HepG2 (cell line): ENCODE measurements around the gene VPS54. TPM values are rescaled to one million over a fixed set of nuclear protein-coding genes. Genes with fewer than 3 reads are reported as not detected.

Experiments used
- RAD21 ChIP-seq: fragments of 450-650 bp; formaldehyde crosslinking; IDR thresholded peaks from 2 replicates; pipeline ENCODE4 v1.5.0; 2020; ENCODE audit warnings: mild to moderate bottlenecking
- TFDP2 ChIP-seq: sonication (generic); formaldehyde crosslinking; IDR thresholded peaks from 2 replicates; pipeline ENCODE4 v1.4.0; 2020; ENCODE audit warnings: missing genetic modification reagents
- ZNF142 ChIP-seq: sonication (generic); formaldehyde crosslinking; IDR thresholded peaks from 2 replicates; pipeline ENCODE4 v1.4.0; 2020; ENCODE audit warnings: missing genetic modification reagents
- ZNF17 ChIP-seq: sonication (generic); formaldehyde crosslinking; IDR thresholded peaks from 2 replicates; pipeline ENCODE4 v1.5.0; 2020; ENCODE audit warnings: mild to moderate bottlenecking, missing genetic modification reagents
- ZNF337 ChIP-seq: sonication (generic); formaldehyde crosslinking; IDR thresholded peaks from 2 replicates; pipeline ENCODE4 v1.5.1; 2020; ENCODE audit warnings: missing genetic modification reagents, low read depth, mild to moderate bottlenecking, borderline replicate concordance
- ZNF512 ChIP-seq: sonication (generic); formaldehyde crosslinking; IDR thresholded peaks from 2 replicates; pipeline ENCODE4 v1.4.0; 2020; ENCODE audit warnings: mild to moderate bottlenecking, missing genetic modification reagents
- ZNF609 ChIP-seq: sonication (generic); formaldehyde crosslinking; IDR thresholded peaks from 2 replicates; pipeline ENCODE4 v1.4.0; 2020; ENCODE audit warnings: mild to moderate bottlenecking, missing genetic modification reagents, borderline replicate concordance
- polyA plus RNA-seq, 8 experiments: library from polyadenylated mRNA; depleted of rRNA in 3 of 8; stranded (reverse) in 7 of 8; unstranded in 1 of 8; fragments of >200 nt; fragmentation: Illumina TruSeq in 4 of 8; extraction: Trizol in 4 of 8; gene quantifications; 2 replicates each; pipeline versions ENCODE4 v1.2.1 to v1.2.3, GENCODE V29; 2011 to 2016; ENCODE audit warnings: low read depth in 4 of 8, missing spikeins in 1 of 8, mixed read lengths in 1 of 8; ENCODE audit not compliant: insufficient read depth in 1 of 8
- total RNA-seq, 5 experiments: library from RNA; depleted of rRNA; stranded (reverse); fragments of >200 nt; fragmentation: Illumina TruSeq; extraction: Trizol; gene quantifications; 2 replicates each; pipeline ENCODE4 v1.2.3, GENCODE V29; 2016; ENCODE audit warnings: low read depth in 1 of 5

VPS54 gene
- total and polyA plus RNA-seq, 2 of the 13 experiments (the other 11 are each of a cell fraction or from before 2014, with no cell fraction given), result 64.7 to 77.5 TPM

- TF ChIP-seq ZNF142 (CRISPR knock-in tag) (0 out of 2 replicates have a peak, but pooled peaks have one; percentile 27), ZNF609 (CRISPR knock-in tag) (peak; percentile 28; the same call in 1 of the 2 replicates), TFDP2 (CRISPR knock-in tag) (no peak), ZNF337 (no peak), RAD21 (peak; percentile 95), ZNF512 (CRISPR knock-in tag) (no peak), ZNF17 (CRISPR knock-in tag) (no peak)
Observed at GRCh38 chr2:64049633-64050220, 30.5 kb upstream of the VPS54 start (continued).
